GM21723 (cell line): ENCODE measurements around the gene PSRC1.

Experiments
- ATAC-seq: cut with Tn5 transposase; IDR thresholded peaks from one replicate; pipeline ENCODE4 v1.9.1; 2021; ENCODE audit warnings: mild to moderate bottlenecking, moderate library complexity; ENCODE audit not compliant: unreplicated experiment

Gene PSRC1

DNA sequence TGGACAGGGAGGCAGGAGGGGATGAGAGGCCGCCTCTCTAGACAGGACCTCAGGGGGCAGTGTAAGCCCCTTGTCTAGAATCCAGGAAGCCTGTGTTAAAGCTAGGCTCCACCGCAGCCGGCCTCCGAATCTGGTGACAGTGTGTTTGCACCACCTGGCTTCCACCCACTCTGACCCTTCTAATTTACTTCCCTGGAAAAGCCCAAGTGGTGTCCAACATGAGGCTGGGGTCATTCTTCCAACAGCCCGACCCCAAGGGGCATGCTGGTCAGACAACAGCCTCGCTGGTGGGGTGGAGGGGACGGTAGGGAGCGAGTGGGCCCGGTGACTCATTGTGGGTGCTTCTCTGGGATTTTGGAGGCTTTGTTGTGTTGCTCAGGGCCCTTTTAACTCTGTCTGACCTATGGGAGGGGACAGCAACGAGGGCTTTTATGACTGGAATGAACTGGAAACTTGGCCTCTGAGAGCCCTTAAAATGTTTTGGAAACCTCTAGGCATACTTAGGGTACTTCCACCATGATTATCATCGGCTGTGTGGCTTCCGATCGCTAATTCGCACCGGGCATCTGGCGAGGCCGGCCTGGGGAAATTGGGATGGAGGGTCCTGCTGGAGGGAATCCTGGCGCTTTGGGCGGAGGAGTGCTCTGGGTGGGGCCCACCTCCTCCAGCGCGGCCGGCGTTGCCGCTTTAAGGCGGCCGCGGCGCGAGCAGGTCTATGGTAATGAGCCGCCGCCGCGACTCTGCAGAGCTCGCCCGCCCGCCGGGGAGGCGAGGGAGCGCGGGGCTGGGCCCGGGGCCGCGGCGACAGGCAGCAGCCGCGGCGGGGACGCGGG, 33.9 kb downstream of the PSRC1 start, which contains the start of gene CELSR2:
Gene CELSR2, plus strand, starts transcription at position 743 of the 833 bp plus-strand sequence. CDS start 541 bp downstream, outside the sequence.
- ATAC-seq: peak; percentile 89

DNA sequence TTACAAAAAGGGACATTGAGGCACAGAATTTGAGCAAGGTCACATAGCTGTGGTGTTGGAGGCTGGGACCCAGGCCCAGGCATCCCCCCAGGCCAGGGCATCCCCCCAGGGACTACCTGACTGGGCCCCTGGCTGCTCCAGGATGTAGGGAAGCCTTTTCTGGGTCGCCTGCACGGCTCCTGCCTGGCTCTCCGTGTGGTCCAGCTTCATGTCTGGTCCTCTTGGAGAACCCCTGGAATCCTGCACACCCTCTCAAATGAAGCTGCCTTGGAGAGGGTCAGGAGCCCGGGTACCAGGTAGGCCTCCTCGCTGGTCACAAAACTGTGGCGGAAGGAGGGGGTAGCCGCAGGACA, 34.5 kb downstream of the PSRC1 start:
- no peak for ATAC-seq

GRCh38 chr1:109247401-109248365, 35.3 kb downstream of the PSRC1 start:
- ATAC-seq: no peak

DNA sequence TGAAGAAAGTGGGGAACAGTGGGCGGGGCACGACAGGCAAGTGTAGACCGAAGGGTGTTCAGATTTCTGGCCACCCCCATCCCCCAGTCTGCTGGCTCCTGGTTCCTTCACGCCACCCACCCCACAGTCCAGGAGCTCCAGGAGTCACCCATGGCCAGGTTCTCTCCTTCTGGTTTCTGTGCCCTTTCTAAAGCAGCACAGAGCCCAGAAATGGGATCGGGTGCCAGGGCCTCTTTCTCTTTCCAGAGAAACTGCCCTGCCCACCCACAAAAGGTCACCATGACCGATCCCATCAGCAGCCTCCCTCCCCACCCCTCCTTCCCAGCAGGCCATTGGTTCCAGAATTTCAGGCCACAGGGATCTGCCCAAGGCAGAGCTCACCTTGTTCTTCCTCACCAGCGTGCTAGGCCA, 36.8 kb downstream of the PSRC1 start:
- no peak for ATAC-seq

- no peak for ATAC-seq
Observed at GRCh38 chr1:109243860-109244552, 38.9 kb downstream of the PSRC1 start.

GRCh38 chr1:109243221-109243620, 39.7 kb downstream of the PSRC1 start:
- ATAC-seq: no peak

- ATAC-seq: no peak
Observed at GRCh38 chr1:109242387-109242786, 40.6 kb downstream of the PSRC1 start.

DNA sequence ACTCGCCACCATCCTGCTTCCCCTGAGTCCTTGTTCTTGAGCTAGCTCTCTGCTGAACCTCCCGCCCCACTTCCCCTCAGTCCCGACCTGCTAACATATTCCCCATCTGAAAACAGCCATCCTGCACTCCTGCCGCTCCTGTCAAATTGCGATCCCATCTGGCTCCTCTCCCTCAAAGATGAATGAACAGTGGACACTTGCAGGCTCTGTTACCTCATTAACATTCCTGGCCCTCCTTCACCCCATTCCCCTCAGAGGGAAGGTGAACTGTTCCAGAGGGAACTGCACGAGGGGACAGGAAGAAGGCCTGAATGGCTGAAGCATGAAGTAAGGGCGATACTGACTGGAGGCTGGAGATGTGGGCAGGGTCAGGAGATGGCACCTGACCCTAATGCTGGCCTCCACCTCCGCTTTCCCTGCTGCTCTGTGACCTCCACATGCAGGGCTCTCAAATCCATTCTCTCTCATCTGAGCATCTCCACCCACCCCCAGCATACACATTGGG, 41.1 kb downstream of the PSRC1 start:
- ATAC-seq: no peak

DNA sequence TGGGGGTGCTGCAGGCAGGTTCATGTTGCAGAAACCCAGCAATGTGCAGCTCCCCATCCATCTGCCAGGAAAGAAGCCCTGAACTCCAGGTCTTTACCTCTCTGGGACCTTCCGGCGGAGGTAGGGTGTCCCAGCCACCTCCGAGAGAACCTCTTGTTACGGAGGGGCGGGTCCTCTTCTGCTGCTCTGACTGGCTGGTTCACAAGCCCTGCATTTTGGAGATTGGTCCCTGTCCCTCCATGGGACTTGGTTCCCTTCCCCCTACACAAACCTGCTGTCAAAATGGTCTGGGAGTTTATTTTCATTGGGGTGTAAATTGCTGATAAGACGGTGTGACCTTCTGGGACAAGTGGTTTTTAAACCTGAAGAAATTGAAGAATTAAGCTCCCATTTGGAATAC, 41.6 kb downstream of the PSRC1 start:
- no peak for ATAC-seq

GRCh38 chr1:109240158-109241152, 42.5 kb downstream of the PSRC1 start:
- ATAC-seq: no peak

GRCh38 chr1:109239409-109240068, 43.4 kb downstream of the PSRC1 start:
- peak; percentile 73 for ATAC-seq

DNA sequence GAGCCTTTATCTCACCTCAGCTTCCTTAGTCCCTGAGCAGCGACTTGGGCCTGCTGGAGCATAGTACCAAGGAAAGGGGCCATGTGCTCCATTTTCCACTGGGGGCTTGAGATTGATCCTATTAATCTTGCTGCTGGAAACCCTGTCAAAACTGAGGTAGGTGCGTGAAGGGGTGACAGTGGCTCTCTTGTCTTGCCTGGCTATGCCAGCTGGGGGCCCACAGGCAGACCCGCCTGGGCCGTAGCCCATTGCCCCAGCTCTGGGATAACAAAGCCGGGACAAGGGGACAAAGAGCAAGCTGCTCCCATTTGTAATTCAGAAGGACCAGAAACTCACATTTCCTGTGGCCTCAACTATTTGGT, 43.9 kb downstream of the PSRC1 start:
- no peak for ATAC-seq

DNA sequence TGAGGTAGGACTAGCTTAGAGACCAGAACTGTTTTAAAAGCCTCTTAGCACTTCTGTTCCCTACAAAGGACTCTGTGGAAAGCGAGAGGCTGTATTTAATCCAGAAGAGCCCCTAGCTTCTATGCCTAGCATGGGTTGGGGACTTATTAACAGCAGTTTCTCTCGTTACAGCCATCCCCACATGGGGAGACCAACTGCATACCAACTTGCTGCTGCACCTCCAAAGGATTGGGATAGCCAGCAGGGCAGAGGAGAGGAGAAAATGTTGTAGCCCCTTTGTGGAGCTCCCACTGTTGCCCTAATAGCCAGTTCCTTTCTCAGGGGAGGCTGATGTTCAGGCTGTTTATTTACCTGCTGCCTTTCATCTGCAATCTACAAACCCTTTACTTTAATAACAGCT, 44.6 kb downstream of the PSRC1 start:
- no peak for ATAC-seq

- ATAC-seq: no peak
Observed at GRCh38 chr1:109237512-109237911, 45.4 kb downstream of the PSRC1 start.

GRCh38 chr1:109235137-109235536, 47.8 kb downstream of the PSRC1 start:
- no peak for ATAC-seq

- no peak for ATAC-seq
Observed at GRCh38 chr1:109231066-109231465, 51.9 kb downstream of the PSRC1 start.
